H1 (cell line): Measurements from ENCODE around the gene SBK1. TPM values are rescaled to one million over a fixed set of nuclear protein-coding genes. Genes with fewer than 3 reads are reported as not detected.

Experiments
- CTCF ChIA-PET: fragments of 300-600 bp; sonication (Branson Sonifier 250); formaldehyde crosslinking; loops from one replicate; lab custom pipeline; 2021; ENCODE audit not compliant: partially characterized antibody; lab: Charles Lee
- POLR2A ChIA-PET: fragments of 300-600 bp; sonication (Branson Sonifier 250); formaldehyde crosslinking; loops from one replicate; lab custom pipeline; 2021; ENCODE audit warnings: inconsistent platforms; ENCODE audit not compliant: partially characterized antibody; lab: Charles Lee
- DNase-seq, 2 experiments: peaks; one replicate each; pipeline versions ENCODE4 v3.0.0 to v3.0.0-alpha.2; 2010 to 2022; ENCODE audit warnings: low spot score in 2 of 2, low read depth in 1 of 2, mixed read lengths in 1 of 2
- FAIRE-seq: peaks from 2 replicates; lab custom pipeline; 2011; peaks lifted over from hg19 to GRCh38; lab: Jason Lieb, UNC
- H2AFZ ChIP-seq: 2 replicates; pipeline ENCODE4 v1.8.1; 2012; ENCODE audit warnings: low read length, inconsistent platforms
- H2AK5ac ChIP-seq: 2 replicates; pipeline ENCODE4 v1.6.1; 2013; ENCODE audit warnings: low read depth, low read length
- H2BK120ac ChIP-seq: replicated peaks from 2 replicates; pipeline ENCODE3; 2013; ENCODE audit warnings: low read depth, low read length, inconsistent platforms
- H2BK12ac ChIP-seq: 2 replicates; pipeline ENCODE4 v1.6.1; 2013; ENCODE audit warnings: low read depth, low read length
- H2BK15ac ChIP-seq: 2 replicates; pipeline ENCODE4 v1.6.1; 2013; ENCODE audit warnings: low read length
- H2BK20ac ChIP-seq: 2 replicates; pipeline ENCODE4 v1.6.1; 2013; ENCODE audit warnings: low read length
- H2BK5ac ChIP-seq: 2 replicates; pipeline ENCODE4 v1.6.1; 2013; ENCODE audit warnings: low read depth, low read length
- H3K14ac ChIP-seq: 2 replicates; pipeline ENCODE4 v1.6.1; 2013; ENCODE audit warnings: inconsistent platforms; ENCODE audit not compliant: insufficient read length
- H3K18ac ChIP-seq: 2 replicates; pipeline ENCODE4 v1.6.1; 2013; ENCODE audit warnings: low read length; ENCODE audit errors: extremely low read depth
- H3K23ac ChIP-seq: 2 replicates; pipeline ENCODE4 v1.6.1; 2013; ENCODE audit warnings: inconsistent platforms; ENCODE audit not compliant: insufficient read length
- H3K23me2 ChIP-seq: 2 replicates; pipeline ENCODE4 v1.6.1; 2013; ENCODE audit warnings: low read depth, low read length
- H3K27ac ChIP-seq: 2 replicates; pipeline ENCODE4 v1.6.1; 2011; ENCODE audit warnings: low read depth, low read length, inconsistent platforms
- H3K27me3 ChIP-seq, 4 experiments: replicated peaks in 1 of 4; 1 replicate in 1 of 4; 2 replicates in 3 of 4; pipeline versions ENCODE4 v1.6.1 to v1.8.1; 2011 to 2013; ENCODE audit warnings: low read length in 3 of 4, mild to moderate bottlenecking in 3 of 4, inconsistent platforms in 2 of 4, mixed read lengths in 2 of 4, moderate library complexity in 1 of 4; ENCODE audit not compliant: control insufficient read depth in 3 of 4, insufficient read depth in 3 of 4; ENCODE audit errors: extremely low read depth in 1 of 4
- H3K36me3 ChIP-seq, 4 experiments: 2 replicates each; pipeline versions ENCODE4 v1.6.1 to v1.8.1; 2011 to 2013; ENCODE audit warnings: mild to moderate bottlenecking in 4 of 4, low read length in 3 of 4, moderate library complexity in 2 of 4, control low read depth in 1 of 4, inconsistent platforms in 1 of 4; ENCODE audit not compliant: insufficient read depth in 4 of 4, control insufficient read depth in 2 of 4
- H3K4ac ChIP-seq: replicated peaks from 2 replicates; pipeline ENCODE3; 2013; ENCODE audit warnings: low read length, low read depth, mixed read lengths, inconsistent platforms; ENCODE audit not compliant: insufficient read length
- H3K4me1 ChIP-seq, 4 experiments: replicated peaks in 1 of 4; 1 replicate in 1 of 4; 2 replicates in 3 of 4; pipeline versions ENCODE4 v1.6.1 to v1.8.1; 2011 to 2013; ENCODE audit warnings: low read length in 3 of 4, inconsistent platforms in 2 of 4, mixed read lengths in 1 of 4; ENCODE audit not compliant: insufficient read depth in 4 of 4, control insufficient read depth in 3 of 4
- H3K4me2 ChIP-seq, 2 experiments: 2 replicates each; pipeline versions ENCODE4 v1.6.1 to v1.8.1; 2011 to 2013; ENCODE audit warnings: low read depth in 2 of 2, low read length in 2 of 2, control low read depth in 1 of 2, inconsistent platforms in 1 of 2, mild to moderate bottlenecking in 1 of 2; ENCODE audit not compliant: insufficient read depth in 1 of 2
- H3K4me3 ChIP-seq, 4 experiments: fragments of 200-600, 300-600 bp in 1 of 4; sonication (generic), shearing (Covaris generic), sonication (Bioruptor Twin) in 1 of 4; 2 replicates each; pipeline versions ENCODE4 v1.5.1 to v1.8.1; 2011 to 2016; ENCODE audit warnings: low read length in 4 of 4, low read depth in 3 of 4, control low read depth in 2 of 4, inconsistent platforms in 2 of 4, mild to moderate bottlenecking in 2 of 4, mixed read lengths in 1 of 4, moderate library complexity in 1 of 4; ENCODE audit not compliant: insufficient read depth in 2 of 4; ENCODE audit errors: extremely low read depth in 1 of 4
- H3K56ac ChIP-seq: replicated peaks from 2 replicates; pipeline ENCODE3; 2013; ENCODE audit warnings: low read depth, mild to moderate bottlenecking, mixed read lengths, low read length, inconsistent platforms; ENCODE audit not compliant: insufficient read length
- H3K79me1 ChIP-seq: 2 replicates; pipeline ENCODE4 v1.6.1; 2013; ENCODE audit warnings: low read depth, low read length, control low read depth
- H3K79me2 ChIP-seq, 2 experiments: 2 replicates each; pipeline versions ENCODE4 v1.6.1 to v1.8.1; 2012 to 2013; ENCODE audit warnings: low read length in 2 of 2, mild to moderate bottlenecking in 2 of 2, inconsistent platforms in 1 of 2; ENCODE audit not compliant: insufficient read depth in 2 of 2, control insufficient read depth in 1 of 2
- H3K9ac ChIP-seq, 4 experiments: replicated peaks in 1 of 4; 1 replicate in 1 of 4; 2 replicates in 3 of 4; pipeline versions ENCODE4 v1.6.1 to v1.8.1; 2011 to 2013; ENCODE audit warnings: low read depth in 3 of 4, low read length in 3 of 4, control low read depth in 2 of 4, mild to moderate bottlenecking in 2 of 4, moderate library complexity in 2 of 4, inconsistent platforms in 1 of 4; ENCODE audit errors: extremely low read depth in 1 of 4
- H3K9me3 ChIP-seq, 2 experiments: 2 replicates each; pipeline versions ENCODE4 v1.6.1 to v1.8.1; 2012 to 2013; ENCODE audit warnings: mild to moderate bottlenecking in 2 of 2, moderate library complexity in 2 of 2, control low read depth in 1 of 2, inconsistent platforms in 1 of 2, low read depth in 1 of 2, low read length in 1 of 2, mixed read lengths in 1 of 2; ENCODE audit not compliant: insufficient read depth in 2 of 2
- H4K20me1 ChIP-seq, 2 experiments: replicated peaks in 1 of 2; 2 replicates each; pipeline versions ENCODE3 to v1.8.1; 2011 to 2013; ENCODE audit warnings: inconsistent platforms in 2 of 2, low read length in 2 of 2, mild to moderate bottlenecking in 1 of 2; ENCODE audit not compliant: insufficient read depth in 2 of 2, control insufficient read depth in 1 of 2
- H4K5ac ChIP-seq: 2 replicates; pipeline ENCODE4 v1.6.1; 2013; ENCODE audit warnings: low read length, low read depth, mixed read lengths, inconsistent platforms; ENCODE audit not compliant: insufficient read length
- H4K8ac ChIP-seq: 2 replicates; pipeline ENCODE4 v1.8.0; 2013; ENCODE audit warnings: mild to moderate bottlenecking, moderate library complexity, low read length, inconsistent platforms; ENCODE audit not compliant: insufficient read depth; ENCODE audit errors: extremely low read depth
- H4K91ac ChIP-seq: replicated peaks from 2 replicates; pipeline ENCODE3; 2013; ENCODE audit warnings: low read length, mixed read lengths, inconsistent platforms; ENCODE audit not compliant: insufficient read length
- POLR2AphosphoS5 ChIP-seq: IDR thresholded peaks from 2 replicates; pipeline ENCODE4 v1.6.1; 2011; ENCODE audit warnings: low read depth, low read length
- SIN3A ChIP-seq, 2 experiments: IDR thresholded peaks in 1 of 2; conservative IDR thresholded peaks in 1 of 2; 2 replicates each; pipeline ENCODE4 v1.6.1; 2011 to 2012; ENCODE audit warnings: low read length in 2 of 2, improper control_type of control experiment in 1 of 2, low read depth in 1 of 2, mild to moderate bottlenecking in 1 of 2
- TBP ChIP-seq: IDR thresholded peaks from 2 replicates; pipeline ENCODE4 v1.6.1; 2011; ENCODE audit warnings: low read depth, low read length, improper control_type of control experiment
- WGBS, 2 experiments: shearing (Covaris generic) in 1 of 2; methylation state at CpG; one replicate each; pipeline versions ENCODE4 v1.1.6 to v1.1.7; 2013 to 2015; ENCODE audit warnings: low lambda C conversion rate in 2 of 2, mixed read lengths in 2 of 2, inconsistent platforms in 1 of 2, low coverage in 1 of 2, missing lambda C conversion rate in 1 of 2; ENCODE audit not compliant: insufficient replicate concordance in 2 of 2, insufficient coverage in 1 of 2, insufficient read length in 1 of 2; ENCODE audit errors: extremely low coverage in 1 of 2, missing lambda C conversion rate in 1 of 2; 5-methylcytosine and 5-hydroxymethylcytosine counted together
- polyA plus RNA-seq, 7 experiments: library from polyadenylated mRNA; depleted of rRNA in 3 of 7; stranded (reverse) in 5 of 7; unstranded in 2 of 7; fragments of >200 nt in 5 of 7; fragments of 200-250 nt in 2 of 7; gene quantifications; 1 replicate in 5 of 7; 2 replicates in 1 of 7; 4 replicates in 1 of 7; pipeline versions ENCODE4 v1.2.1 to v1.2.3, GENCODE V29; 2011 to 2013; ENCODE audit warnings: missing spikeins in 2 of 7, mixed read lengths in 2 of 7
- total RNA-seq: library from RNA; stranded (reverse); fragmentation: NEBNext Ultra II Directional; extraction: Animal tissue kit (Norgen Biotek cat#: 25700); gene quantifications from 2 replicates; pipeline ENCODE4 v1.2.1, GENCODE V29; 2021

Gene SBK1
- total and polyA plus RNA-seq, 2 of the 8 experiments (the other 6 are each of a cell fraction or from before 2014, with no cell fraction given), result 18.2 to 73.9 TPM

DNA sequence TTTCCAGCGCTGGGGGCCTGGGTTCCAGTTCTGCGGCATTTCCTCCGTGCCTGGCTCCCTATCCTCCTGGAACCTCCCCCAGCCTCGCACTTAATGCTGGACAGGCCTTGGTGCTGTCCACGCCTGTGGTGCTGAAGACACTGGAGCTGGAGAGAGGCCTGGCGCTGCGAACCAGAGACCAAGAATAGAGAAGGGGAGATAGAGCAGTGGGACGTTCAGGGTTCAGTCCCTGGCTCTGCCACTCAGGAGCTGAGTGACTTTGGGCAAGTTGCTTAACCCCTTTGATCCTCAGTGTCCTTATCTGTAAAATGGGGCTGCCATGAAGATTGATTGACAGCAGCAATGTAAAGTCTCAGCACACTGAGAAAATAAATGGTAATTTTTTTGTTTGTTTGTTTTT, 11.9 kb downstream of the SBK1 start:
- H3K9ac ChIP-seq, result no peak overlapping the region
- no peak overlapping the region for H3K18ac ChIP-seq
- H3K4me3 ChIP-seq, result no peak overlapping the region
- peaks cover 0 to 76% of the 10 kb centered on the region in 2 experiments for H3K79me2 ChIP-seq
- no peak overlapping the region for H3K27ac ChIP-seq
- peaks cover 26% of the 10 kb centered on the region for H3K79me1 ChIP-seq
- H3K27me3 ChIP-seq, result no peaks in the 10 kb centered on the region
- no peak overlapping the region for H3K4me2 ChIP-seq
- H3K36me3 ChIP-seq, result peaks cover 0 to 6% (median 4%) of the 10 kb centered on the region in 4 experiments; a peak in 4 of 8 replicates
- DNase-seq, result peak in 1 of 2 experiments; percentile 75
- H3K23me2 ChIP-seq, result no peaks in the 10 kb centered on the region
- TF ChIP-seq POLR2AphosphoS5, result peak; percentile 49; the same call in 1 of the 2 replicates
- TF ChIP-seq TBP, result no peak
- peak; percentile 82 to 88; a peak in 3 of 4 replicates for TF ChIP-seq SIN3A (conservative IDR thresholded peaks at IDR 0.05 in 1 of 2, IDR thresholded peaks at IDR 0.05 in 1 of 2; ENCODE audit: low read depth in 1 of 2, low read length in 2 of 2)
- H3K9me3 ChIP-seq, result no peaks in the 10 kb centered on the region
- H2BK20ac ChIP-seq, result no peak overlapping the region
- H4K5ac ChIP-seq, result no peak overlapping the region
- H2BK15ac ChIP-seq, result no peak overlapping the region
- no peak overlapping the region for H3K14ac ChIP-seq
- ChIA-PET POLR2A (interaction anchor here (0.7 to 5.1 kb wide), 2 partner anchors 11 to 26 kb away, joined by 3 to 26 read pairs; partner anchors contain the start of gene SBK1), CTCF (interaction anchor here (0.9 to 2.9 kb wide), 5 partner anchors 14 to 32 kb away, joined by 3 to 10 read pairs (median 5); no protein-coding TSS in a partner anchor)
- 88% methylated on average over 8 of the region's 8 CpGs; no CpG with 5 or more reads in 1 of the 2 experiments for WGBS, 2 experiments
- H4K91ac ChIP-seq, result no peak overlapping the region
- peaks cover 20 to 42% of the 10 kb centered on the region in 2 experiments for H4K20me1 ChIP-seq
- peaks cover 0 to 2% (median 0%) of the 10 kb centered on the region in 4 experiments; a peak in 2 of 7 replicates for H3K4me1 ChIP-seq
- H3K56ac ChIP-seq, result no peak overlapping the region
- H2AK5ac ChIP-seq, result no peak overlapping the region
- H2BK120ac ChIP-seq, result no peak overlapping the region
- no peak overlapping the region for H2BK12ac ChIP-seq
- H3K23ac ChIP-seq, result no peak overlapping the region
- no peak overlapping the region for H4K8ac ChIP-seq
- no peak overlapping the region for H2AFZ ChIP-seq
- no peak for FAIRE-seq
- no peak overlapping the region for H3K4ac ChIP-seq
- no peak overlapping the region for H2BK5ac ChIP-seq
